ENCODE results near the gene PEX13. TPM values are rescaled to one million over a fixed set of nuclear protein-coding genes. Genes with fewer than 3 reads are reported as not detected.

The PEX13 gene, protein sequence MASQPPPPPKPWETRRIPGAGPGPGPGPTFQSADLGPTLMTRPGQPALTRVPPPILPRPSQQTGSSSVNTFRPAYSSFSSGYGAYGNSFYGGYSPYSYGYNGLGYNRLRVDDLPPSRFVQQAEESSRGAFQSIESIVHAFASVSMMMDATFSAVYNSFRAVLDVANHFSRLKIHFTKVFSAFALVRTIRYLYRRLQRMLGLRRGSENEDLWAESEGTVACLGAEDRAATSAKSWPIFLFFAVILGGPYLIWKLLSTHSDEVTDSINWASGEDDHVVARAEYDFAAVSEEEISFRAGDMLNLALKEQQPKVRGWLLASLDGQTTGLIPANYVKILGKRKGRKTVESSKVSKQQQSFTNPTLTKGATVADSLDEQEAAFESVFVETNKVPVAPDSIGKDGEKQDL
- 10 to 100 TPM; 20.0 to 44.9 (median 28.3) TPM for total RNA-seq
- 10 to 100 TPM in 1 of 3 donors, 1 to 10 TPM in 2; 8.3 to 20.9 (median 8.6) TPM for polyA plus RNA-seq
- long read RNA-seq, donor 1, full-length matches to known transcripts = 6 of 13 reads
- long read RNA-seq, donor 1, partial matches to known transcripts = 7 of 13 reads
- long read RNA-seq, donor 1, other reads (novel, unspliced or antisense) = 0 of 13 reads
- long read RNA-seq, donor 2, full-length matches to known transcripts = 6 of 6 reads
- long read RNA-seq, donor 2, partial matches to known transcripts = 0 of 6 reads
- long read RNA-seq, donor 2, other reads (novel, unspliced or antisense) = 0 of 6 reads
- long read RNA-seq, donor 3, full-length matches to known transcripts = 5 of 5 reads
- long read RNA-seq, donor 3, partial matches to known transcripts = 0 of 5 reads
- long read RNA-seq, donor 3, other reads (novel, unspliced or antisense) = 0 of 5 reads
- long read RNA-seq, donor 4, full-length matches to known transcripts = 9 of 12 reads
- long read RNA-seq, donor 4, partial matches to known transcripts = 1 of 12 reads
- long read RNA-seq, donor 4, other reads (novel, unspliced or antisense) = 2 of 12 reads
- long read RNA-seq, donor 5, full-length matches to known transcripts = 23 of 26 reads
- long read RNA-seq, donor 5, partial matches to known transcripts = 1 of 26 reads
- long read RNA-seq, donor 5, other reads (novel, unspliced or antisense) = 2 of 26 reads
- long read RNA-seq, donor 6, full-length matches to known transcripts = 7 of 8 reads
- long read RNA-seq, donor 6, partial matches to known transcripts = 1 of 8 reads
- long read RNA-seq, donor 6, other reads (novel, unspliced or antisense) = 0 of 8 reads
- long read RNA-seq, donor 7, full-length matches to known transcripts = 3 of 3 reads
- long read RNA-seq, donor 7, partial matches to known transcripts = 0 of 3 reads
- long read RNA-seq, donor 7, other reads (novel, unspliced or antisense) = 0 of 3 reads
- long read RNA-seq, donor 8, full-length matches to known transcripts = 12 of 12 reads
- long read RNA-seq, donor 8, partial matches to known transcripts = 0 of 12 reads
- long read RNA-seq, donor 8, other reads (novel, unspliced or antisense) = 0 of 12 reads
- long read RNA-seq, donor 9, full-length matches to known transcripts = 6 of 6 reads
- long read RNA-seq, donor 9, partial matches to known transcripts = 0 of 6 reads
- long read RNA-seq, donor 9, other reads (novel, unspliced or antisense) = 0 of 6 reads
- long read RNA-seq, donor 10, full-length matches to known transcripts = 3 of 3 reads
- long read RNA-seq, donor 10, partial matches to known transcripts = 0 of 3 reads
- long read RNA-seq, donor 10, other reads (novel, unspliced or antisense) = 0 of 3 reads

DNA sequence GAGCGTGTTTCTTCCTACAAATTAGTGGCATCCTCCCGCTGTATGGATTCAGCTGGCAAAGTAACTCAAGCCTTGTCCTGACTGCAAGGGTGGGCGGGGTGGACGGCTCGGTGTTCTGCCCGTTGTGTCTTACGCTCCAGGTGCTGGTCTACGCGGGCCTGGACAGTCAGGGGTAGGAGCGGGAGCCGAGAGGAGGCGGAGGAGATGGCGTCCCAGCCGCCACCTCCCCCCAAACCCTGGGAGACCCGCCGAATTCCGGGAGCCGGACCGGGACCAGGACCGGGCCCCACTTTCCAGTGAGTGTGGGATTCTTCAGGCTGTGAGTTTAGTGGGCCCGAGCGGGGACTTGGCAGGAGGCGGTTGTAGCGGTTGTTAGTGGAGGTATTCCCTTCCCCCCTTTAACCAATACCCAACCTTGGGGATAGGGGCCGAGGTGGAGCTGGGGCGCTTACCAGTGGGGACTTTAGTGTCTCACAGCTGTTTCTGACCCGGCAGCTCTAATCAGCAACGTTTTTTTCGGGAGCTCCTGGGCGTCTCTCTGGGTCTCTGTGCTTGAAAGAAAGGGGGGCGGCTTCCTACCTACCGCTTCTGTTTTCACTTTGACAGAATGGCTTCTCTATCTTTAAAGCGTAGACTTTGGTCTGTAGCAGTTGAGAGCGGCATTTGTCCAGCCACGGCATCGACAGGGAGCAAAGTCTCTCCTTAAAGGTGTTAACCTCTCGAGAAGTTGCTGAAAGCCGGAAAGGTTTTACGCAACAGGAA, at the start of gene PEX13, which contains the start of gene PUS10:
Gene PEX13 (plus strand): TSS at position 165 of the 762 bp plus-strand sequence. CDS start 40 bp downstream, at position 205.
Gene PUS10 (minus strand): TSS at position 700 of the 762 bp plus-strand sequence. CDS start 6,365 bp downstream, outside the sequence.
- intact Hi-C loops (cut with DNase I) = no loop called here

DNA sequence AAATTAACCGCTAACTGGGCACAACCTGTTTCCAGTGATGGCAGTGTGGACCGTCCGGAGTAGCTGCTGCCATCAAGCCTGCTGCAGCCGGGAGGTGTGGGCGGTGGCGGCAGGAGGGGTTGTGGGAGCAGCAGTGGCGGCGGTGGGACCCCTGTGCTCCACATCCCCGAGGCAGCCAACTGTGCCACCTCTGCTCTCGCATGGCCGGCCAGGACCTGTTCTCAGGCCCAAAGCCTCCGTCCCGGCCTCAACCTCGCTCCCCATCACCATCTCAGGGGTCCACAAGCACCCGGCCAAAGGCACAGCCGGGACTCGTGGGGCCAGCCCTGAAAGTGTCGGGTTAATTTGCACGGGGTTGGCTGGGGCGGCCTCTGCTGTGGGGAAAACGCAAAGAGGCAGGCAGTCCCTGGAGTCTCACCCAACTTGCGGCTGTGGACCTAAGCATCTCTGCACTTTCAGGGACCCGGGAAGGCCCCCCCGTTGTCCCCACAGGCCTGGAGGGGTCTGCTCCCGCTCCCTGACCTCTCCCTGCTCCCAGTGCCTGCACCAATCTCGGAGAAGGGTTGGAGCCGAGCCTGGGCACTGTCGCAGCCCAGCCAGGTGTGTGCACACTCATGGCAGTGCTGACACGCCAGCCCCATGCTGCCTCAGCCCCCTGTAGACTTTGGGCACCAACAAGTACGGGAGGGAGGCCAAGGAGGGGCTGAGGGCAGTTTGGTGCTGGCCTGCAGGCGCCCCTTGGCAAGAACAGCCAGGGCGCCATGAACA, 44.4 kb upstream of the PEX13 start:
- Histone ChIP-seq H3K27ac (no peak overlapping the region), H3K4me3 (no peak overlapping the region), H3K27me3 (no peaks in the 10 kb centered on the region), H3K36me3 (replicated peaks in 1 of 2) (no peaks in the 10 kb centered on the region), H3K4me1 (replicated peaks in 1 of 2) (no peaks in the 10 kb centered on the region), H3K9me3 (replicated peaks in 1 of 3) (no peaks in the 10 kb centered on the region)
- WGBS, 4 donors = 92 to 97% (median 94%) methylated on average over 10 to 32 of the region's 32 CpGs
- no peak for DNase-seq
- intact Hi-C loops (cut with DNase I) = no loop called here
- TF ChIP-seq POLR2A (IDR thresholded peaks at IDR 0.05) = no peak
- TF ChIP-seq, protein P1, sequence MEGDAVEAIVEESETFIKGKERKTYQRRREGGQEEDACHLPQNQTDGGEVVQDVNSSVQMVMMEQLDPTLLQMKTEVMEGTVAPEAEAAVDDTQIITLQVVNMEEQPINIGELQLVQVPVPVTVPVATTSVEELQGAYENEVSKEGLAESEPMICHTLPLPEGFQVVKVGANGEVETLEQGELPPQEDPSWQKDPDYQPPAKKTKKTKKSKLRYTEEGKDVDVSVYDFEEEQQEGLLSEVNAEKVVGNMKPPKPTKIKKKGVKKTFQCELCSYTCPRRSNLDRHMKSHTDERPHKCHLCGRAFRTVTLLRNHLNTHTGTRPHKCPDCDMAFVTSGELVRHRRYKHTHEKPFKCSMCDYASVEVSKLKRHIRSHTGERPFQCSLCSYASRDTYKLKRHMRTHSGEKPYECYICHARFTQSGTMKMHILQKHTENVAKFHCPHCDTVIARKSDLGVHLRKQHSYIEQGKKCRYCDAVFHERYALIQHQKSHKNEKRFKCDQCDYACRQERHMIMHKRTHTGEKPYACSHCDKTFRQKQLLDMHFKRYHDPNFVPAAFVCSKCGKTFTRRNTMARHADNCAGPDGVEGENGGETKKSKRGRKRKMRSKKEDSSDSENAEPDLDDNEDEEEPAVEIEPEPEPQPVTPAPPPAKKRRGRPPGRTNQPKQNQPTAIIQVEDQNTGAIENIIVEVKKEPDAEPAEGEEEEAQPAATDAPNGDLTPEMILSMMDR (IDR thresholded peaks at IDR 0.05) = no peak

More for the DNA sequence above, at the start of gene PEX13, which contains the start of gene PUS10:
- Histone ChIP-seq H3K9me3 (replicated peaks in 1 of 3) (peaks cover 0 to 4% (median 0%) of the 10 kb centered on the region in 3 donors), H3K36me3 (replicated peaks in 1 of 2) (no peaks in the 10 kb centered on the region), H3K27ac (peak within 1 kb of the TSS; percentile 27 to 90 (median 85)), H3K4me3 (peak within 1 kb of the TSS; percentile 56 to 96 (median 85)), H3K27me3 (no peaks in the 10 kb centered on the region), H3K4me1 (replicated peaks in 1 of 2) (peaks cover 9 to 40% of the 10 kb centered on the region in 2 donors)
- DNase-seq = peak; percentile 76 to 85 (median 78)
- WGBS, 4 donors = 0 to 1% (median 0%) methylated on average over 17 to 39 of the region's 39 CpGs
- TF ChIP-seq, protein P1 (IDR thresholded peaks at IDR 0.05) = no peak
- peak in 1 of 2 donors; percentile 81 for TF ChIP-seq POLR2A (IDR thresholded peaks at IDR 0.05)

DNA sequence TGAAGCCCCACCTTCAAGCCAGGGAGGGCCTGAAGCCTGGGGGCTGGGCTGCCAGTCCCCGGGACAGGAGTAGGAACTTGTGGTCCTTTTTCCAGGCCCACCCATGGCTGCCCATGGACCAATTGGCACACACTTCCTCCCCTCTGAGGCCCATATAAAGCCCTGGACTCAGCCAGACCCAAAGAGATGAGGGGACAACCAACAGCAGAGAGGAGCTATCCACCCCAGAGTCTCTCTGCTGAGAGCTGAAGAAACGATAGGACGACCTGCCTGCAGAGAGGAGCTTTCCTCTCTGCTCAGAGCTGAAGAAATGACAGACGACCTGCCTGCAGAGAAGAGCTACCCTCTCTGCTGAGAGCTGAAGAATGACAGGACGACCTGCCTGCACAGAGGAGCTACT, 43.8 kb upstream of the PEX13 start:
- no peak for TF ChIP-seq POLR2A (IDR thresholded peaks at IDR 0.05)
- TF ChIP-seq, protein P1 (IDR thresholded peaks at IDR 0.05) = no peak

More for the DNA sequence above, 43.8 kb upstream of the PEX13 start:
- Histone ChIP-seq H3K27ac (no peak overlapping the region), H3K9me3 (replicated peaks in 1 of 3) (no peaks in the 10 kb centered on the region), H3K4me3 (no peak overlapping the region), H3K36me3 (replicated peaks in 1 of 2) (no peaks in the 10 kb centered on the region), H3K27me3 (no peaks in the 10 kb centered on the region), H3K4me1 (replicated peaks in 1 of 2) (no peaks in the 10 kb centered on the region)
- intact Hi-C loops (cut with DNase I) = no loop called here
- 77 to 95% (median 87%) methylated on average over 5 of the region's 5 CpGs for WGBS, 4 donors
- no peak for DNase-seq

Measured in adrenal gland (tissue), 19 donors.